HUES6 (cell line): Measurements from ENCODE around the gene CRISP3.

Source experiments
- H3K27ac ChIP-seq: 2 replicates; pipeline ENCODE4 v1.7.0; 2013; ENCODE audit warnings: low read depth, mild to moderate bottlenecking, low read length, inconsistent platforms
- H3K27me3 ChIP-seq: 2 replicates; pipeline ENCODE4 v1.6.1; 2013; ENCODE audit warnings: low read length; ENCODE audit not compliant: control insufficient read depth, insufficient read depth
- H3K36me3 ChIP-seq: 2 replicates; pipeline ENCODE4 v1.6.1; 2013; ENCODE audit warnings: low read length; ENCODE audit not compliant: control insufficient read depth, insufficient read depth
- H3K4me1 ChIP-seq: 2 replicates; pipeline ENCODE4 v1.6.1; 2013; ENCODE audit warnings: low read length; ENCODE audit not compliant: control insufficient read depth, insufficient read depth
- H3K4me3 ChIP-seq: 2 replicates; pipeline ENCODE4 v1.5.1; 2013; ENCODE audit warnings: low read depth, low read length
- H3K9ac ChIP-seq: one replicate; pipeline ENCODE4 v1.6.1; 2013; ENCODE audit warnings: mild to moderate bottlenecking, low read length
- H3K9me3 ChIP-seq: 2 replicates; pipeline ENCODE4 v1.6.1; 2013; ENCODE audit warnings: low read depth, low read length; ENCODE audit not compliant: control insufficient read depth, insufficient read depth

Gene CRISP3

DNA sequence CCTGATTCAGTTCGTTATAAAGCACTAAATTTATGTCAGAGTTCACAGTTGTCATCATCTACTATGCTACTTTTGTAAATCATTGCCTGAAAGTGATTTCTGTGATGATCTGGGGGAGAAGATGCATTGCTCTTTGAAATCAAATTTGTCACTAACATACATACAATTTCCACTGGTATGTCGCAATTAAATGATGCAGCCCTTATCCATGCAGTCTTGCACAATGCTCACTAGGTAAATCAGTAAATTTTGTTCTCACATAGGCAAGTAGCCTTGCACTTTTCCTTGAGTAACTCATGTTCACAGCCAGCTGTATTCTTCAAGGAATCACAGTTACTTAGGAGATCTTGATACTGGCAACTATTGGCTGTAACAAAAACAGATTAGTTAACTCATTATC is 51.7 kb downstream of the CRISP3 start:
- Histone ChIP-seq H3K27me3 (no peaks in the 10 kb centered on the region), H3K27ac (no peak overlapping the region), H3K9ac (no peak overlapping the region), H3K4me1 (no peaks in the 10 kb centered on the region), H3K36me3 (no peaks in the 10 kb centered on the region), H3K9me3 (no peaks in the 10 kb centered on the region), H3K4me3 (no peak overlapping the region)
